Measurements from ENCODE around the gene KLHDC9. TPM values are rescaled to one million over a fixed set of nuclear protein-coding genes. Genes with fewer than 3 reads are reported as not detected.

Gene KLHDC9
- total and polyA plus RNA-seq, 2 of the 13 experiments (the other 11 are each of a cell fraction or from before 2014, with no cell fraction given): 2.9 TPM

- 2% methylated on average over 54 of the region's 68 CpGs for WGBS (ENCODE audit: low lambda C conversion rate)
- H4K20me1 ChIP-seq (ENCODE audit: insufficient read depth, low read length): no peaks in the 10 kb centered on the region
- peak; percentile 96 for ATAC-seq
- H3K36me3 ChIP-seq (replicated peaks in 1 of 2; ENCODE audit: control insufficient read depth in 1 of 2, insufficient read depth in 2 of 2, low read length in 2 of 2): peaks cover 0 to 8% of the 10 kb centered on the region in 2 experiments; a peak in 2 of 5 replicates
- intact Hi-C loops (cut with micrococcal nuclease; ENCODE audit: unreplicated experiment): loop anchor here (2.0 to 10.0 kb wide), 2 partner anchors 20 to 138 kb away; partner anchors contain the start of gene UFC1
- H3K9me3 ChIP-seq (ENCODE audit: low read length): no peaks in the 10 kb centered on the region
- ChIA-PET CTCF (ENCODE audit: low intra/inter-chr PET ratio, low total read pairs) (no interaction called here), POLR2A (interaction anchor here (0.6 to 3.5 kb wide), 18 partner anchors 8 to 181 kb away, joined by 3 to 43 read pairs (median 6); partner anchors contain the start of genes APOA2, B4GALT3, F11R and KLHDC9)
- H3K79me2 ChIP-seq (ENCODE audit: insufficient read depth, low read length): peaks cover 31% of the 10 kb centered on the region
- H3K4me3 ChIP-seq (replicated peaks in 1 of 3; ENCODE audit: insufficient read depth in 1 of 3, low read depth in 2 of 3, low read length in 3 of 3): peak within 1 kb of the TSS; percentile 79 to 82 (median 80)
- H3K4me1 ChIP-seq (ENCODE audit: insufficient read depth, low read length): peaks cover 27% of the 10 kb centered on the region
- H3K27ac ChIP-seq (ENCODE audit: extremely low read length, insufficient read depth, low read length): peak within 1 kb of the TSS; percentile 90
- BruUV-seq (replicated peaks): no TSS peak
- DNase-seq (ENCODE audit: low spot score): peak; percentile 92
- peak within 1 kb of the TSS; percentile 49 for H2AFZ ChIP-seq (ENCODE audit: low read length)
- peak within 1 kb of the TSS; percentile 85 for H3K9ac ChIP-seq (ENCODE audit: insufficient read depth, low read depth, low read length)
- FAIRE-seq: peak; percentile 94
- H3K4me2 ChIP-seq (ENCODE audit: low read depth, low read length): peak within 1 kb of the TSS; percentile 72
- no peaks in the 10 kb centered on the region; a peak in 1 of 5 replicates for H3K27me3 ChIP-seq (ENCODE audit: control insufficient read depth in 1 of 2, insufficient read depth in 2 of 2, low read length in 2 of 2)
- in situ Hi-C loops (cut with HindIII; ENCODE audit: extremely low pct_ligation_motif_present, low pct_unique_long_range_greater_than_20kb): no loop called here
- TF ChIP-seq NR2C2 (CRISPR knock-in tag; IDR thresholded peaks at IDR 0.05; ENCODE audit: borderline replicate concordance) (peak; percentile 96), ELF4 (CRISPR knock-in tag; IDR thresholded peaks at IDR 0.05; ENCODE audit: borderline replicate concordance) (no peak; the same call in 1 of the 2 replicates), ZFAT (CRISPR knock-in tag; conservative IDR thresholded peaks at IDR 0.05) (no peak), SP1 (IDR thresholded peaks at IDR 0.05) (no peak), SP1 (CRISPR knock-in tag; IDR thresholded peaks at IDR 0.05) (peak; percentile 9; the same call in 1 of the 2 replicates), AGO2 (optimal IDR thresholded peaks at IDR 0.05; ENCODE audit: low read depth, low read length) (peak; percentile 83), MED1 (CRISPR knock-in tag; IDR thresholded peaks at IDR 0.05) (peak; percentile 22), ZNF441 (CRISPR knock-in tag; IDR thresholded peaks at IDR 0.05; ENCODE audit: borderline replicate concordance) (peak; percentile 77; the same call in 1 of the 2 replicates), ZHX2 (IDR thresholded peaks at IDR 0.05; ENCODE audit: low read depth) (peak; percentile 79), ZHX2 (CRISPR knock-in tag; IDR thresholded peaks at IDR 0.05; ENCODE audit: borderline replicate concordance) (no peak), HDAC6 (IDR thresholded peaks at IDR 0.05; ENCODE audit: low read depth, low read length) (no peak), NAIF1 (CRISPR knock-in tag; IDR thresholded peaks at IDR 0.05; ENCODE audit: borderline replicate concordance) (0 out of 2 replicates have a peak, but pooled peaks have one; percentile 11), LBX2 (CRISPR knock-in tag; IDR thresholded peaks at IDR 0.05; ENCODE audit: borderline replicate concordance) (no peak), PRPF4 (IDR thresholded peaks at IDR 0.05; ENCODE audit: low read depth, low read length, poor library complexity, severe bottlenecking) (peak; percentile 59), ARNT2 (CRISPR knock-in tag; IDR thresholded peaks at IDR 0.05; ENCODE audit: low read depth) (no peak), YY1 (IDR thresholded peaks at IDR 0.05; ENCODE audit: insufficient read depth, insufficient replicate concordance, low read depth, low read length) (peak; percentile 99), SUZ12 (IDR thresholded peaks at IDR 0.05; ENCODE audit: low read depth, low read length) (no peak)
These were observed 34.5 kb downstream of the KLHDC9 start, which contains the start of gene DEDD for GRCh38 chr1:161132410-161133219. Gene DEDD, minus strand, starts transcription at chr1:161132667. Its CDS starts 8,205 bp downstream, at chr1:161124462.

All from HepG2 (cell line).